GM12865 (cell line): ENCODE measurements around the gene EHD1.
A peak's percentile ranks its signal among the peaks of the same experiment; 100 is the strongest.
"Not testable (repeated sequence)": the region's sequence is repeated elsewhere in the genome, so short reads cannot be mapped to it uniquely, and the experiment has no call there.

ENCODE experiments used
- DNase-seq: peaks from one replicate; pipeline ENCODE4 v3.0.0; 2010; ENCODE audit warnings: low read depth
- H3K4me3 ChIP-seq: 2 replicates; pipeline ENCODE4 v1.5.1; 2011; ENCODE audit warnings: mild to moderate bottlenecking, low read depth, low read length, control low read depth
- TF ChIP-seq, protein P1 (sequence below): IDR thresholded peaks from 2 replicates; pipeline ENCODE4 v1.5.1; 2011; ENCODE audit warnings: low read length, control low read depth, low read depth, inconsistent platforms; ENCODE audit not compliant: insufficient read depth; ENCODE audit errors: missing control alignments

Gene EHD1

GRCh38 chr11:64817476-64817875, 60.9 kb downstream of the EHD1 start:
- no peak for DNase-seq
- TF ChIP-seq, protein P1, sequence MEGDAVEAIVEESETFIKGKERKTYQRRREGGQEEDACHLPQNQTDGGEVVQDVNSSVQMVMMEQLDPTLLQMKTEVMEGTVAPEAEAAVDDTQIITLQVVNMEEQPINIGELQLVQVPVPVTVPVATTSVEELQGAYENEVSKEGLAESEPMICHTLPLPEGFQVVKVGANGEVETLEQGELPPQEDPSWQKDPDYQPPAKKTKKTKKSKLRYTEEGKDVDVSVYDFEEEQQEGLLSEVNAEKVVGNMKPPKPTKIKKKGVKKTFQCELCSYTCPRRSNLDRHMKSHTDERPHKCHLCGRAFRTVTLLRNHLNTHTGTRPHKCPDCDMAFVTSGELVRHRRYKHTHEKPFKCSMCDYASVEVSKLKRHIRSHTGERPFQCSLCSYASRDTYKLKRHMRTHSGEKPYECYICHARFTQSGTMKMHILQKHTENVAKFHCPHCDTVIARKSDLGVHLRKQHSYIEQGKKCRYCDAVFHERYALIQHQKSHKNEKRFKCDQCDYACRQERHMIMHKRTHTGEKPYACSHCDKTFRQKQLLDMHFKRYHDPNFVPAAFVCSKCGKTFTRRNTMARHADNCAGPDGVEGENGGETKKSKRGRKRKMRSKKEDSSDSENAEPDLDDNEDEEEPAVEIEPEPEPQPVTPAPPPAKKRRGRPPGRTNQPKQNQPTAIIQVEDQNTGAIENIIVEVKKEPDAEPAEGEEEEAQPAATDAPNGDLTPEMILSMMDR = no peak
- no peak overlapping the region for H3K4me3 ChIP-seq

- not testable (repeated sequence) for DNase-seq
These were observed 63.0 kb downstream of the EHD1 start for GRCh38 chr11:64815433-64815832.

GRCh38 chr11:64814712-64815187, 63.7 kb downstream of the EHD1 start:
- H3K4me3 ChIP-seq = no peak overlapping the region
- TF ChIP-seq, protein P1 = no peak
- DNase-seq = peak; percentile 95

More at GRCh38 chr11:64815433-64815832, 63.0 kb downstream of the EHD1 start:
- not testable (repeated sequence) for H3K4me3 ChIP-seq

GRCh38 chr11:64813826-64814225, 64.6 kb downstream of the EHD1 start:
- H3K4me3 ChIP-seq = no peak overlapping the region
- TF ChIP-seq, protein P1 = no peak
- no peak for DNase-seq

DNA sequence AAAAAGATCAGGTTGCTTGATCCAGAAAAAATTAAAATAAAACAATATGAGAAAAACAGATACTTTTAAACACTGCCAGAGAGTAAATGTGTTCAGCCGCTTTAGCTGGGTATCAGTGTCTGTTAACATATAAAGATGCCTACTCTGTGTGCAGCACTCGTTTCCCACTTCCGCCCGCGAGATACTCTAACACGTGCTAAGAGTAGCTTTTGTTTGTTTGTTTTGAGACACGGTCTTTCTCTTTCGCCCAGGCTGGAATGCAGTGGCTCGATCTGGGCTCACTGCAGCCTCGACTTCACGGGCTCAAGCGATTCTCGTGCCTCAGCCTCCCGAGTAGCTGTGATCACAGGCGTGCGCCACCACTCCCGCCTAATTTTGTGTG, 67.5 kb downstream of the EHD1 start:
- TF ChIP-seq, protein P1 = no peak
- peak; percentile 70 for DNase-seq
- peak overlapping the region; percentile 87 for H3K4me3 ChIP-seq

DNA sequence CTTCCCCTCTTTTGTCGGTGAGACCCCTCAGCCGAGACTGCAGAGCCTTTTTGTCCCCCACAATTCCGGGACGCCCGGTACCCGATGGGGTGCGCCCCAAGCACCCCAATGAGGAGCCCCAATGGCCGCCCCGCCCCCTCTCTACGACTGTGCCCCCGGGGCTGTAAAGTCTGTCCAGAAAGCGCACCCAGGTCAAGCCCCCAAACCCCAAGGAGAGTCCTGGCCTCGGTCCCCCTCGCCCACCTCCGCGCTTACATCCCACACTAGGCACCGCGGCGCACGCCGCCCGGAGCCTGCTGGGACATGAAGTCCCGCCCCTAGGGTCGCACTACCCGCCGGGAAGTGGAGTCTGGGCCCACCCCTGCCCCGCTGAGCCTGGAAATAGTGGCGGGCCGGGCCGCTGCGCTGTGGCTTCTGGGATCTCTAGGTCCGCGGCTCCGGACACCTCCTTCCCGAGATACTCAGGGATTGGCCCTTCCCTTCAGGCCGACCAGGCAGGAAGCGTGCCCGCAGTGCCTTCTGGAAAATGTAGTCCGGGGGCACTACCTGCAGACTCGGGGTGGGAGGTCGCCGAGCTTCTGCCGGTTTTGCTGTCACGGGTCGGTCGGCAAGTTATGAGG, 68.0 kb downstream of the EHD1 start, which contains the start of gene MEN1:
Gene MEN1 (minus strand): TSS at position 281 of the 620 bp plus-strand sequence. CDS start 442 bp downstream, outside the sequence.
- peak within 1 kb of the TSS; percentile 87 for H3K4me3 ChIP-seq
- TF ChIP-seq, protein P1 = no peak
- DNase-seq = peak; percentile 95

DNA sequence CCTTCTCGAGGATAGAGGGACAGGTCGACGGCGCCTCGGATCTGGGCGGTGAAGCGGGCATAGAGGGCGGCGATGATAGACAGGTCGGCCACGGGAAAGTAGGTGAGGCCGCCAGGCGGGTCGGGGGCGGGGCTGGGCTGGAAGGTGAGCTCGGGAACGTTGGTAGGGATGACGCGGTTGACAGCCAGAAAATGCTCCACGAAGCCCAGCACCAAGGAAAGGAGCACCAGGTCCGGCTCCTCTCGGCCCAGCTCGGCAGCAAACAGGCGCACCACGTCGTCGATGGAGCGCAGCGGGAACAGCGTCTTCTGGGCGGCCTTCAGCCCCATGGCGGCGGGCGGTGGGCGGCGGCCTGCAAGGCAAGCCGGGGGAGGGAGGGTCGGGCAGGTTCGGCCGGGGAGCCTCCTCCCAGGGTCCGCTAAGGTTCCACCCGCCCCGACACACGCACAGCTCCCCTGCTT, 68.6 kb downstream of the EHD1 start:
- TF ChIP-seq, protein P1 = no peak
- DNase-seq = peak; percentile 31
- H3K4me3 ChIP-seq = peak overlapping the region; percentile 87
